AG09319 (cell line): ENCODE data around the gene CCBE1.
A peak's percentile ranks its signal among the peaks of the same experiment; 100 is the strongest.
"Not testable (repeated sequence)": the region's sequence is repeated elsewhere in the genome, so short reads cannot be mapped to it uniquely, and the experiment has no call there.

Experiments used
- DNase-seq: peaks from one replicate; pipeline ENCODE4 v3.0.0-alpha.2; 2010; ENCODE audit warnings: low read depth; ENCODE audit errors: extremely low read depth
- TF ChIP-seq, protein P1 (sequence below): IDR thresholded peaks from 2 replicates; pipeline ENCODE4 v1.5.1; 2011; ENCODE audit warnings: low read depth, mild to moderate bottlenecking, inconsistent platforms, low read length, moderate library complexity

Gene CCBE1

DNA sequence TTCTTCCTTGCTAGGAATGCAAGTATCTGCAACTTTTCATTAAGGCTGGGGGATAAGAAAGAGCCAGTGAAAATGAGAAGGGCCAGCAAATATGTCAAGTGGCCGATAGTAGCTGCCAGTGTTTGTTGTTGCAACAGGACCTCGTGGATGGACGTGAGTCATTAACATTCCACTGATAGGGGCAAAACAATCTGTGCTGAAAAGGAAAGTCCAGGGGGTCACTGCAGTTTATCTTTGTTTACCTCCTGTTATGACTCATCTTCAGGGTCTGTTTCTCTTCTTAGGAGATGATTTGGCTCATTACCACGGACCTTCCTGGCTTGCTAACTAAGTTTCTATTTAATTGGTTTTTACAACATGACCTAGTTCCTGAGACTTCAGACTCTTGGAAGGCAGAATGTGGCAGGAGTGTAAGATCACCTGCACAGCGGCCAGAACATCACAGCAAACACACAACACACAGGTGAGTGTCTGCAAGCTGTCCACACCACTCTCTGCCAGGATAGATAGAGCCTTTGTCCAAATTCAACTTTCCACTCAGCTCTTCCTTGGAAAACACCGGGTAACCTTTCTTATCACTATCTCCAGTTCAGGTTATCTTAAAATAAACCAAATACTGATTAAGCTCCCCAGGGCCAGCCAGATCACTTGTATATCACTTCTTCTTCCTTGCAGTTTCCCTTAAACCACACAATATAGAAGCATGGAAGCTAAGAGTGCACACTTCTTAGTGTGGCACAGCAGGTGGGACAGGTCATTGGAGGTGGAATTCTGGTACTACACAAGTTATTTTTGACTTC is 180.7 kb downstream of the CCBE1 start:
- TF ChIP-seq, protein P1, sequence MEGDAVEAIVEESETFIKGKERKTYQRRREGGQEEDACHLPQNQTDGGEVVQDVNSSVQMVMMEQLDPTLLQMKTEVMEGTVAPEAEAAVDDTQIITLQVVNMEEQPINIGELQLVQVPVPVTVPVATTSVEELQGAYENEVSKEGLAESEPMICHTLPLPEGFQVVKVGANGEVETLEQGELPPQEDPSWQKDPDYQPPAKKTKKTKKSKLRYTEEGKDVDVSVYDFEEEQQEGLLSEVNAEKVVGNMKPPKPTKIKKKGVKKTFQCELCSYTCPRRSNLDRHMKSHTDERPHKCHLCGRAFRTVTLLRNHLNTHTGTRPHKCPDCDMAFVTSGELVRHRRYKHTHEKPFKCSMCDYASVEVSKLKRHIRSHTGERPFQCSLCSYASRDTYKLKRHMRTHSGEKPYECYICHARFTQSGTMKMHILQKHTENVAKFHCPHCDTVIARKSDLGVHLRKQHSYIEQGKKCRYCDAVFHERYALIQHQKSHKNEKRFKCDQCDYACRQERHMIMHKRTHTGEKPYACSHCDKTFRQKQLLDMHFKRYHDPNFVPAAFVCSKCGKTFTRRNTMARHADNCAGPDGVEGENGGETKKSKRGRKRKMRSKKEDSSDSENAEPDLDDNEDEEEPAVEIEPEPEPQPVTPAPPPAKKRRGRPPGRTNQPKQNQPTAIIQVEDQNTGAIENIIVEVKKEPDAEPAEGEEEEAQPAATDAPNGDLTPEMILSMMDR = no peak
- peak; percentile 50 for DNase-seq

DNA sequence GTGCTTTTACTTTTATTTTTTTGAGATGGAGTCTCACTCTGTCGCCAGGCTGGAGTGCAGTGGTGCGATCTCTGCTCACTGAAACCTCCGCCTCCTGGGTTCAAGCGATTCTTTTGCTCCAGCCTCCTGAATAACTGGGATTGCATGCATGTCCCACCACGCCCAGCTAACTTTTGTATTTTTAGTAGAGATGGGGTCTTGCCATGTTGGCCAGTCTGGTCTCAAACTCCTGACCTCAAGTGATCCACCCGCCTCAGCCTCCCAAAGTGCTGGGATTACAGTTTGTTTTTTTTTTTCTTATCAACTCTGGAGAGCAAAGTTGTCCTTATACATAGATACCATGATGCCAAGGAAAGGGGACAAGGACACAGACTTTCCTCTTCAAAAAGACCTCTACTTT is 181.3 kb downstream of the CCBE1 start:
- not testable (repeated sequence) for DNase-seq

DNA sequence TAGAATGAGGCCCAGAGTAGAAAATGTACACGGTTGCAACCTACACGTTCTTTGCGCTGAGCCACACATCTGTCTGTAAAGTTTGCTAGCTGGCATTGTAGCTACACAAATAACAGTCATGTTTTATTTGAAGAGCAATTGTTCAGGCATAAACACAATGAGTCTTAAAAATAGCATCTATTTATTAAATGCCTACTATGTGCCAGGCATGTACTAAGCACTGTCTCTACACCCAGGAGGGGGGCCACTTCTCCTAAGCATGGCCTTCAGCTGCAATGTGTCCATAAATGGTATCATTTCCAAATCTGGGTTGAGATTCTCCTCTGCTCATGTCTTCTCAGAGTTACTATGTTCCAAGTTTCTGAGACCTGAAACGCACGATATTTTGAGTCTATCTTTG is 182.1 kb downstream of the CCBE1 start:
- TF ChIP-seq, protein P1 = no peak

DNA sequence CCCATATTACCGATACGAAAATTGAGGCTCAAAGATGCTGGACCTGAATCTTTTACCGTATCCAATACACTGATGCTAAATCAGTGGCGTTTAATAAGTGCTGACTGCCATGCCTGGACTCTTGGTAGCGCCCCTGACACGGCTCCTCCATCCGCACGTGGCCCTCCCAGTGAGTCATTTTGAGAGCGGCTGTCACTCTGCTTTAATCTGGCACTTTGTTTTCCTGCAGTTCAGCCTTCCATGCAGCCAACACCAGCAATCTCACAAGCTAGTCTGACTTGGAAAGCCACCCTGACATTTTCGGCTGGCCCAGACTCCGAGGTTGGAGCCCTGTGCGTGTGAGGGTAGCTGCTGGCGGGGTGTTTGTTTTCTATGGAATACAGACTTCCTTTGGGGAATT is 183.0 kb downstream of the CCBE1 start:
- peak; percentile 79 for DNase-seq
- TF ChIP-seq, protein P1 = no peak

More for the DNA sequence above, 182.1 kb downstream of the CCBE1 start:
- no peak for DNase-seq

DNA sequence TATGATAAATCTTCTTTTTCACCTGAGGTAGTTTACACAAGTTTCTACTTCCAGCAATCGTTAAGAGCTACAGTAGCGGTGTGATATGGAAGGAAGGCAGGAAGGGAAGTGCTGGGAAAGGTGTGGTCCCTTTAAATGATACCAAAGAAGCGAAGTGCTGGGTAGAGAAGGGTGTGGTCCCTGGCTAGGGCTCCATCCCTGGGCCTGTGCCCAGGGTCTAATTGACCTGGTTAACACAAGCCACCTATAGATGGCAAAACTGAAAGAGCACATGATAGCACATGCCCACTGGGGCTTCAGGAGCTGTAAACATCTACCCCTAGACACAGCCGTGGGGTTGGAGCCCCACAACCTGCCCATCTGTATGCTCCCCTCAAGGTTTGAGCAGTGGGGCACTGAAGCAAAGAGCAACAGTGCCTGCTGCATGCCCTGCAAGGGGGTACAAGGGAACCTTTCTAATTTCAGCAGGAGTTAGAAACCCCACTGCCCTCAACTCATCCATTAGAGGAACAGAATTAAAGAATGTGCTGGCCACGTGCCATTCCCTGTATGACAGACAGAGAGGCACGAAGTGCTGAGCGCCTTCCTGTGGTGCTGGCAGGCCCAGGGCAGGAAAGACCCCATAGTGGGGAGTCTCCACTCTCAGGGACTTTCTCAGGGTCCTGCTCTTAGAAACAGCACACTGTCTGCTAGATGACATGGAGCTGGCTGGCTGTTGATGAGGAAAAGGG is 185.0 kb downstream of the CCBE1 start:
- TF ChIP-seq, protein P1 = no peak
- DNase-seq = no peak

DNA sequence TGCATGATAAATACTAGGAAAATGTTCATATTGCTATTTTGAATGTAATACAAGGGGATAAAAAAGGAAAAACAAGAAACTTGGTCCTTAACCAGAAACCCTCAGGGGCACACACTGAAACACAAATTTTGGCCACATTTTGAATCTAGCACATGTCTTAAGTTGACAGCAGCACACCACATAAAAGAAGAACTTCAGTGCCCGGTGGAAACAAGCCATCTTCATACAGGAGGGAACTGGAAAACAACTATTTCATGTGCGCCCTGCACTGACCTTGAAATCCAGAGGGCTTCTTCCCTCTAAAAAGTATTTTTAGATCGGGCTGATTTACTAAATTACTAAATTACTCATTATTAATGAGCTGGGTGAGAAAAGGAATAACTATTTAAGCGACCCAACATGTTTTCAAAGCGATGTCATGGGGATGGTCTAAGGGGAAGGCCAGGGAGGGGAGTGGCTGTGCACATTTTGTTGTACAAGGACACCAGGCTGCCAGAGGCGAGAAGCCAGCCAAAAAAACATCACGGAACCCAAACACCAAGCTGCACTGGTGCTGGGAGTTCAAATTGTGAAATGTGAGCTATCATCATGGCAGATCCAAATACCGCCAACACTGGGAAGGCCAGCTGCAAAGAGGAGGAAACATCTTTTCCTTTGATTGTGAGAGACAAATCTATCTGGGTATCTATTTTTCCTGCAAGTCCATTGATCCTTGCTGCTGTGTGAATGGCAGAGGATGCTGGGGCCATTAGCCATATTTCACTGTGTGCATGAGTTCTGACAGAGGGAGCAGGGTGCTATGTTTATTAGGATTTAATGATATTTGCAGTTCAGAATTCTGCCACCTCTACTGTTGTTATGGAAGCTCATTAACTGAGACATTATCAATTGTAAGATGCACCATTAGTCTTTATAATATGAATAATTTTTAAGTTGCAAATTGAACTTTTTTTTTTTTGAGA is 187.5 kb downstream of the CCBE1 start:
- TF ChIP-seq, protein P1 = no peak
- no peak for DNase-seq

DNA sequence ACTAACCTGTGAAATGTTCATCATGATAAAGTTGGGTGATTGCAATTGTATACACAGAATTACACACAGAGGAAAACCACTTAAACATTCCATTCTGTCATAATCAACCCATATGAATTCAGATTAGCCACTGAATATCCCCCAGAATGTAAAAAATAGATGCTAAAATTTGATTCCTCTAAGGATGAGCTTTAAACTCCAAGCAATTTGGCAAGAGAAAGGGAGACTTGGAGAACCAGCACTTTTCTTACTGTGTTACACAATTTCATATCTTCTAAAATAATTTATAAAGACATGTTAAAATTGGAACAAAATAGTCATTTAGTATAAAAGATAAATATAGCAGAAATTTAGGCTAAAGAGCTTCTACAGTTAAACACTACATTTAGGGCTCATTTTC is 191.9 kb downstream of the CCBE1 start:
- TF ChIP-seq, protein P1 = no peak
- DNase-seq = no peak
